Stimulated activated CD8-positive, alpha-beta memory T cell treated with anti-CD3 and anti-CD28 coated beads, Interleukin-4, amount 100 ng/mL, for 24 hours (primary cell): ENCODE measurements around the gene TMC8.
"Not testable (repeated sequence)": the region's sequence is repeated elsewhere in the genome, so short reads cannot be mapped to it uniquely, and the experiment has no call there.

Experiments used
- DNase-seq: peaks from one replicate; pipeline ENCODE4 v3.0.0-alpha.2; 2020; ENCODE audit warnings: low read depth

The TMC8 gene

GRCh38 chr17:78130437-78131101 lies at the start of gene TMC8:
TMC8 (plus strand) TSS chr17:78130771; CDS start chr17:78131589, 818 bp downstream.
- DNase-seq = no peak

DNA sequence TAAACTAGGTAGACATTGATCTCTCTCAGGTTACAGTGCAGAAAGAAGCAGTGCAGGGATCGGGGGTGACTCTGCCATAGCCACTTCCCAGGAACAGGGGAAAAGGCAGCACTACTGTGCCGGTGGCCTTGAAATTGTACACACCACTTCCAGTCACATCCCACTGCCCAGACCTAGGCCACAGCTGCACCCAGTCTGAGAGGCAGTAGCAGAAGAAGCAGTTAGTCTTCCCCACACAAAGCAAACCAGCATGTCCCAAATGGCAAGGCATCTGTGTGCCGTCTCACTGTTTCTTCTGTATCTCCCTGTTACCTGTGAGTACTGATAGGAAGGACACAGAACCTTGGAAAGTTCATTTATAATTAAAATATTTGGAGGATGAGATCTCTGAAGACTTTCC lies 49.0 kb upstream of the TMC8 start:
- DNase-seq = no peak

DNA sequence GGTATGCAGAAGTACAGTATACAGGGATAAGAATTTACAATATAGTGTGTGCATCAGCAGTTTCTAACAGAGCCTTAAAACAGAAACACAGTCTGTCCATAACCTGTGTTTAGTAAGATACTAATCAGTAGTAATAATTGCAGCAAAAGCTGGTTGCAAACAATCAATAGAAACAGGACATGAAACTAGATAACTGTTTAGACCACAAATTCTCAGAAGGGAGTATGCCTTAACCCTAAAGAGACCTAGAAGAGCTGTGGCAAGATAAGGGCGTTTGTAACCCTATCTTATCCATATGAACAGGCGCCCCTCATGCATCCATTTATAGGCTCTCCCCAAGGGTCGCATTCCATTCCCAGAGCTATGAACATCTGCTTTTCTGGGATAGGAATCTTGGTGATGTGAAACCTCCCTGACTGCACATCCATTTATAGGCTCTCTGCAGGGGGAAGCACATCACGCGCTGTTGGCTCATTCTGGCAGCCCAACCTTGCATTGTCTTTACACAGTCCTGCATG lies 48.2 kb upstream of the TMC8 start:
- DNase-seq = not testable (repeated sequence)

GRCh38 chr17:78082988-78083387 lies 47.6 kb upstream of the TMC8 start:
- DNase-seq = no peak

GRCh38 chr17:78086740-78087139 lies 43.8 kb upstream of the TMC8 start:
- no peak for DNase-seq

GRCh38 chr17:78088529-78088928 lies 42.0 kb upstream of the TMC8 start:
- DNase-seq = no peak

DNA sequence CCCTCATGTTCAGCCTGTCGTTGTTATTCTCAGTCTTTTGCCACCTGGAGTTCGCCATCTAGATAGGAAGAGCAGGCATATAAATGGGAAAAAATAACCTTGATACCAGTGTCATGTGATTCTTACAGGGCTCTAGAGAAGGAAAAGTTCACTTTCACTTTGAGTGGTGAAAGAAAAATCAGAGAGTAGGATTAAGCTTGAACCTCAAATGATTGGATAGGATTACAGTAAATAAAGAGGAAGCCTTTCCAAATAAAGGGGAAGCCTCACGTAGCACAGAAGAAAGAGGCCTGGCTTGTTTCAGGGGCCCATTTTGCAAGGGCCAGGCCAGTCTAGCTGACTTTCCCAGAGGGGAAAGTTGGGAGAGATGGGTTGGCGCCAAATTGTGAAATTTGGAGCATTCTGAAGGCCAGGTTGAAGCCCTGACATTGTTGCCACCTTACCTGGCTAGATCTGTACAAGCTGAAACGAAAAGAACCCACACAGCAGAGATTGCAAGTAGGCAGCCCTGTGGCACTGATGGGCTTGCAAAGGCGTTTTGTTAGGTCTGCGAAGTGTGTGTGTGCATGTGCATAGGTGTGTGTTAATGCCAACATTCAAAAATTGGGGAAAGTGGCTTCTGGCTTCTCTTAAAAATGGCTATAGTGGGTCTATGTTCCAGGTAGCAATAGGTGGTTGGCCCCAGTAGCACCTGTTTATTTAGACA lies 40.8 kb upstream of the TMC8 start:
- no peak for DNase-seq

DNA sequence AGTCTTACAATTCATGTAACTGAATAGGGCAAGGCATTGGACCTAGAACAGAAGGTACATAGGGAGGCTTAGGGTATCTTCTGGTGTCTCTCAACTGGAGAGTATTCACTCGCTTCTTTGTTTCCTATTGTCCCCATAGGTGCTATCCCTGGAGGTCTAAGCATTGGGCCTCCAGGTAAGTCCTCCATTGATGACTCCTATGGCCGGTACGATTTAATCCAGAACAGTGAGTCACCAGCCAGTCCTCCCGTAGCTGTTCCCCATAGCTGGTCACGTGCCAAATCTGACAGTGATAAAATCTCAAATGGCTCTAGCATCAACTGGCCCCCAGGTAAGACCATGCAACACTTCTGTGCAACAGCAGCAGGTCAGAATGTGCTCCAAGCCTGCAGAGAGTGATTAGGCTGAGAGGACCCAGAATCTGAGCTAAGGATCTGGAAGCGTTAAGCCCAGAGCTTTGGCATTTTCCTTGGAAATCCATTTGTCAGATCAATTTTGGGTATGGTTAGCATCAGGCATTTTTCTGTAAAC lies 37.7 kb upstream of the TMC8 start:
- DNase-seq = no peak

DNA sequence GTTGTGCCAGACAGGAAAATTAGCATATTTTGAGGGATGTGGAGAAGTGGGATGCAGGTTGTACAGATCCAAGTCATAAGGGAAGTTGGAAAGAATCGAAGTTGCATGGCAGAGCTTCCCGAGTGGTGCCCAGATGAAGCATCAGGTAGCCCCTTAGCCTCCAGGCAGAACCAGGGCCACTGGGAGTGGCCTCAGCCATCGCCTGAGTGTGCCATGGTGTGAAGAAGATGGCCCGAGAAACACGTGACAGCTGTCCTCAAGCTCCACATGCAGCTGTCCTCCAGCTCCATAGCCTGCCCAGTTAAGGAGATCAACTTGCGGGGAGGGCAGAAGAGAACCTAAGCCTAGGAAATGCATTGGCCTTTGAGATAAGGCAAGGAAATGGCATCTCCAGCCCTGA lies 35.5 kb upstream of the TMC8 start:
- no peak for DNase-seq

DNA sequence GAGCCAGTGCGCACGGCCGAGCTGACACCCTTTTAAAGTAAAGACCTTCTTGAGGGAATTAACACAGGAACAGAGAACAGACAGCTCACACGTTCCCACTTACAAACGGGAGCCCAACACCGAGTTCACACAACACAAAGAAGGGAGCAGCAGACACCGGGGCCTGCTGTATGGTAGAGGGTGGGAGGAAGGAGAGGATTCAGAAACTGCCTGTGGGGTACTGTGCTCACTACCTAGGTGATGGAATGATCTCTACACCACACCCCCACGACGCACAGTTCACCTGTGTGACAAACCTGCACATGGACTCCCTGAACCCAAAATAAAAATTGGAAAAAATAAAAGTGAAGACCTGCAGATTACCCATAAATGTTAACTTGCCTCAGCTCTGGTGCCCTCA lies 34.5 kb upstream of the TMC8 start:
- DNase-seq = no peak

GRCh38 chr17:78101112-78101511 lies 29.5 kb upstream of the TMC8 start:
- no peak for DNase-seq

DNA sequence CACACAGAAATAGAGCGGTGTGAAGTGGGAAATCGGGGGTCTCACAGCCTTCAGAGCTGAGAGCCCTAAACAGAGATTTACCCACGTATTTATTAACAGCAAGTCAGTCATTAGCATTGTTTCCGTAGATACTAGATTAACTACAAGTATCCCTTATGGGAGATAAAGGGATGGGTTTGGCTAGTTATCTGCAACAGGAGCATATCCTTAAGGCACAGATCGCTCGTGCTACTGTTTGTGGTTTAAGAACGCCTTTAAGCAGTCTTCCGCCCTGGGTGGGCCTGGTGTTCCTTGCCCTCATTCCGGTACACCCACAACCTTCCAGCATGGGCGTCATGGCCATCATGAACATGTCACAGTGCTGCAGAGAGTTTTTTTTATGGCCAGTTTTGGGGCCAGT lies 29.0 kb upstream of the TMC8 start:
- DNase-seq = no peak

DNA sequence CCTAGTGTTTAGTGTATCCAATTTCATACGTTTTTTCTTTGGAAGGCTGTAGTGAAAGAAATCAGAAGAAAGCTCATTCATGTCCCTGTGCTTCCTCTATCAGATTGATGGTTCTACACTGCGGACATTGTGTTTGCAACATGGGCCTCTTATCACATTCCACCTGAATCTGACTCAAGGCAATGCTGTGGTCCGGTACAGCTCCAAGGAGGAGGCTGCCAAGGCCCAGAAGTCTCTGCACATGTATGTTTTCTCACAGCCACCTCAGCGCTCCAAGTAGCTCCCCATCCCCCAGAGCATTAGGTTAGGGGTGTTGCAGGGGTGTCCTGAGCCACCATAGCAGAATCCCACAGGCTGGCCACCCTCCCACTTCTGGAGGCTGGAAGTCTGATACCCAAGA lies 27.3 kb upstream of the TMC8 start:
- DNase-seq = no peak

DNA sequence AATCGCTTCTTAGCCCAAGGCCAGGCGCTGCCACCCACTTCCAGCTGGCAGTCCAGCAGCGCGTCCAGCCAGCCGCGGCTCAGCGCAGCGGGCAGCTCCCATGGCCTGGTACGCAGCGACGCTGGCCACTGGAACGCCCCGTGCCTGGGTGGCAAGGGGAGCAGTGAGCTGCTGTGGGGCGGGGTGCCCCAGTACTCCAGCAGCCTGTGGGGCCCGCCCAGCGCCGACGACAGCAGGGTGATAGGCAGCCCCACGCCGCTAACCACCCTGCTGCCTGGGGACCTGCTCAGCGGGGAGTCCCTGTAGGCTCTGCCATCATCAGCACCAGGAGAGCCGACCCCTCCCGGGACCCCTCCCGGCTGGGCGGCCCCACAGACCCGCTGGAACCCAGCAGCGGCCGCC lies 26.0 kb upstream of the TMC8 start:
- no peak for DNase-seq

- no peak for DNase-seq
These were observed 25.5 kb upstream of the TMC8 start for GRCh38 chr17:78105101-78105500.

- DNase-seq = no peak
These were observed 25.0 kb upstream of the TMC8 start for GRCh38 chr17:78105551-78105950.

GRCh38 chr17:78106211-78106610 lies 24.4 kb upstream of the TMC8 start:
- DNase-seq = no peak

GRCh38 chr17:78107457-78107856 lies 23.1 kb upstream of the TMC8 start:
- DNase-seq = no peak

- DNase-seq = no peak
These were observed 22.4 kb upstream of the TMC8 start for GRCh38 chr17:78107976-78108725.

GRCh38 chr17:78108726-78109488 lies 21.7 kb upstream of the TMC8 start:
- no peak for DNase-seq

DNA sequence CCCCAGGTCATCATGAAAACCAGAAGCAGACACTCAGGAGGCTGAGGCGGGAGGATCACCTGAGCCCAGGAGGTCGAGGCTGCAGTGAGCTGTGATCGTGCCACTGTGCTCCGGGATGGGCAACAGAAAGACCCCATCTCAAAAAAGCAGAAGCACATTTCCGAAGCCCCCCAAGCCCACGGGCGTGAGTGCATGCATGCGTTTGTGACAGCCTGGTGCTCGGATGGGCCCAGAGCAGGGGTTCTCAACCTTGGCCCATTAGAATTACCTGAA lies 21.1 kb upstream of the TMC8 start:
- no peak for DNase-seq

DNA sequence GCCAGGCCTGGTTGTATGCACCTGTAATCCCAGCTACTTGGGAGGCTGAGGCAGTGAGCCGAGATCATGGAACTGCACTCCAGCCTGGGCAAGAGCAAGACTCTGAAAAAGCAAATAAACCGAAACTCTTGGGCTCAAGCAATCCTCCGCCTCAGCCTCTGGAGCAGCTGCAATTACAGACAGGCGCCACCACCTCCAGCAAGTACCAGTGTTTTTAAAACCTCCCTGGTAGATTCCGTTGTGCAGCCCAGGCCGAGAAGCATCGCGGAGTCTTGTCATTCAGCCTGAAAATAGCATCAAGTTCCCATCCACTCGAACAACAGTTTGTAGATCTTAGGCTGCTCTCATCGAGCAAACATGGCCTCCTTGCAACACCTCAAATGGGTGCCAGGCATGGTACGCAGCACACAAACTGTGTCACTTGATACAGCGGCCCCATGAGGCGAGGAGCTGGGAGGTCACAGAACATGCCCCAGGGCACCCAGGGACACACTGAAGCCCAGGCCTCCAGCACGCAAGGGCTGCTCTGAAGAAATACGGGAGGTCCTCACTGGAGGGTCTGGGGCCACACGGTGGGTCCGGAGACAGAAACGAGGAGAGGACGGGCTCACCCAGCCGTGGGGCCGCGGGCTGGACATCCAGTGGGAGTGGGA lies 20.1 kb upstream of the TMC8 start:
- DNase-seq = no peak
